Prostate gland (tissue), 2 donors: ENCODE data around the gene CERCAM.

Experiments used
- CTCF ChIP-seq, 4 experiments: fragments of 200-600 bp in 2 of 4; fragments of 450-650 bp in 2 of 4; sonication (generic) in 2 of 4; IDR thresholded peaks; 1 replicate in 3 of 4; 2 replicates in 1 of 4; pipeline ENCODE4 v1.5.1; 2016 to 2019; ENCODE audit warnings: antibody characterized with exemption in 4 of 4, mild to moderate bottlenecking in 2 of 4, moderate library complexity in 2 of 4
- POLR2A ChIP-seq: fragments of 450-650 bp; IDR thresholded peaks from one replicate; pipeline ENCODE4 v1.6.1; 2016; ENCODE audit warnings: antibody characterized with exemption, mild to moderate bottlenecking

GRCh38 chr9:128419061-128419925 lies 1.4 kb upstream of the CERCAM start:
- TF ChIP-seq CTCF (IDR thresholded peaks at IDR 0.05), result no peak
- TF ChIP-seq POLR2A, result no peak
